ENCODE results near the gene TSR3.

TSR3 gene

GRCh38 chr16:1341495-1342420 is 9.9 kb downstream of the TSR3 start:
- peak overlapping the region; percentile 87 for H3K4me2 ChIP-seq
- H3K9me3 ChIP-seq, result no peaks in the 10 kb centered on the region
- peaks cover 20% of the 10 kb centered on the region for H3K27me3 ChIP-seq
- peak overlapping the region; percentile 60; the same call in 1 of the 2 replicates for H3K9ac ChIP-seq
- H3K36me3 ChIP-seq, result no peaks in the 10 kb centered on the region
- H3K27ac ChIP-seq, result peak overlapping the region; percentile 83
- H3K4me1 ChIP-seq, result peaks cover 59% of the 10 kb centered on the region
- H4K20me1 ChIP-seq, result peaks cover 24% of the 10 kb centered on the region
- TF ChIP-seq Cebpa-rat (IDR thresholded peaks at IDR 0.05), result no peak
- peak overlapping the region; percentile 50 for H3K4me3 ChIP-seq

DNA sequence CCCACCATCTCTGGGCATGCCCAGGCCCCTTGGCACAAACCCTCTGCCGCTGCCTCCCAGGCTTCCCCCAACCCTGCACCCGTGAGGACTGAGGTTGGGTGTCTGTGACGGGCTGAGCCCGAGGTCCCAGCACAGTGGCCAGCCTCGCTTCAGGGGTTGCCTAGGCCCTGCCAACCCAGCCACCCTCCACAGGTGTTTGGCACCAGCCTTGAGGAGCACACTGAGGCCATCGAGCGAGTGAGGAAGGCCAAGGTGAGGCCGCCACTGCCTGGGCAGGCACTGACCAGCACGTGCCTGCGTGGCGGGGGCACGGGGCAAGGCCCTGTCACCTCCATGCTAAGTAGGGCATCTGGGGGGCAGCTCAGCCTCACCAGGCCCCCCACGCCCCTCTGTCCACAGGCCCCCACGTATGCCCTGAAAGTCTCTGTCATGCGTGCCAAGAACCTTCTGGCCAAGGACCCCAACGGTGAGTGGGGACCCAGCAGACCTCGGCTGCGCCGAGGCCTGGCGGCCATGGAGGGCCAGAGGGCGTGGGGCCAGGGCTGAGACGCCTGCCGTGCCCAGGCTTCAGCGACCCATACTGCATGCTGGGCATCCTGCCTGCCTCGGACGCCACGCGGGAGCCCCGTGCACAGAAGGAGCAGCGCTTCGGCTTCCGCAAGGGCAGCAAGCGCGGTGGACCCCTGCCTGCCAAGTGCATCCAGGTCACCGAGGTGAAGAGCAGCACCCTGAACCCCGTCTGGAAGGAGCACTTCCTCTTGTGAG is 10.8 kb downstream of the TSR3 start:
- peak overlapping the region; percentile 83 for H3K27ac ChIP-seq
- peaks cover 33% of the 10 kb centered on the region for H4K20me1 ChIP-seq
- H3K9me3 ChIP-seq, result no peaks in the 10 kb centered on the region
- no peak for TF ChIP-seq Cebpa-rat (IDR thresholded peaks at IDR 0.05)
- no peaks in the 10 kb centered on the region for H3K36me3 ChIP-seq
- H3K27me3 ChIP-seq, result peaks cover 29% of the 10 kb centered on the region
- H3K9ac ChIP-seq, result no peak overlapping the region
- H3K4me3 ChIP-seq, result no peak overlapping the region
- peak overlapping the region; percentile 87 for H3K4me2 ChIP-seq
- H3K4me1 ChIP-seq, result peaks cover 67% of the 10 kb centered on the region

- H4K20me1 ChIP-seq, result peaks cover 48% of the 10 kb centered on the region
- TF ChIP-seq Cebpa-rat (IDR thresholded peaks at IDR 0.05), result no peak
- peak overlapping the region; percentile 43 for H3K4me2 ChIP-seq
- H3K4me1 ChIP-seq, result peaks cover 77% of the 10 kb centered on the region
- no peak overlapping the region for H3K9ac ChIP-seq
- peaks cover 47% of the 10 kb centered on the region for H3K27me3 ChIP-seq
- no peaks in the 10 kb centered on the region for H3K36me3 ChIP-seq
- H3K4me3 ChIP-seq, result no peak overlapping the region
- H3K27ac ChIP-seq, result no peak overlapping the region
- H3K9me3 ChIP-seq, result no peaks in the 10 kb centered on the region
Measured at GRCh38 chr16:1338855-1339675, 12.6 kb downstream of the TSR3 start.

DNA sequence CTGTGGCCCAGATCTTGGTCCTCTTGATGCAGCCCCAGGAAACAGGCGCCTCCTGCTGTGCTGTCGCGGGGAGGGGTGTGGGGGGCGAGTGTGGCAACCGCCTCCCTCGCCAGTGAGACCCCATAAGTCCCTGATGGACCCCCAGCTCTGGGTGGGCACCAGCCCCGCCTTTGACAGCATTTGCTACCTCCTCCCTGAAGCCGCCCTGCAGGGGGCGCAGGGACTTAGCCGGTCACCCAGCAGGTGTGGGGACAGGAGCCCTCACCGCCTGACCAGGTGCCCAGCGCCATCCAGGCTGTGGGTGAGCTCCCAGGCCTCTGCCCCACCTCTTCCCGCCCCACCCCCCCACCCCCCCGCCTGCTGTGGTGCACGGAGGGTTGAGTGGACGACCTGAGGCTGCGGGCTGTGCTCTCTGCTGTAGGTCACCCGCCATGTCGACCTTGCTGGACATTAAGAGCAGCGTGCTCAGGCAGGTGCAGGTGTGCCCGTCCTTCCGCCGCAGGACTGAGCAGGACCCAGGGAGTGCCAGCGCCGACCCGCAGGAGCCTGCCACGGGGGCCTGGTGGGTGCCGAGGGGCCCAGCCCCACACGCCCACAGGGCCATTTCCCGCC is 13.5 kb downstream of the TSR3 start:
- H4K20me1 ChIP-seq, result peaks cover 45% of the 10 kb centered on the region
- peaks cover 75% of the 10 kb centered on the region for H3K4me1 ChIP-seq
- no peaks in the 10 kb centered on the region for H3K9me3 ChIP-seq
- H3K4me2 ChIP-seq, result peak overlapping the region; percentile 43
- peaks cover 55% of the 10 kb centered on the region for H3K27me3 ChIP-seq
- no peaks in the 10 kb centered on the region for H3K36me3 ChIP-seq
- no peak for TF ChIP-seq Cebpa-rat (IDR thresholded peaks at IDR 0.05)
- no peak overlapping the region for H3K9ac ChIP-seq
- H3K27ac ChIP-seq, result no peak overlapping the region
- H3K4me3 ChIP-seq, result no peak overlapping the region

DNA sequence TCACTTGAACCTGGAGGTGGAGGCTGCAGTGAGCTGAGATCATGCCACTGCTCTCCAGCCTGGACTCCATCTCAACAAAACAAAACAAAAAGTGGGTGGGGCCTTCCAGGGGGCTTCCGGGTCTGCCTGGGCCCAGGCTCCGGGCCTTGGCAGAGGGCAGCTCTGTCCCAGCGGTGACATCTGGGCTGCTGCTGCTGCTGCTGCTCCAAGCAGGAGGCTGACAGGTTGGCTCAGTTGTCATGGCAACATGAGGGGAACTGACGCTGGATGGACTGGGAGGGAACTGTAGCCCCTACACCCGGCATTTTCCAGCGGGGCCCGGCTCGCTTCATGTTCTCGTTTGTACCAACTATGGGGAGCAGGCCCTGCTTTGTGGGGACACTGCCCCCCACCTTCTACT is 14.2 kb downstream of the TSR3 start:
- Histone ChIP-seq H3K4me1 (peaks cover 80% of the 10 kb centered on the region), H4K20me1 (peaks cover 52% of the 10 kb centered on the region)

GRCh38 chr16:1336619-1337018 is 15.1 kb downstream of the TSR3 start:
- Histone ChIP-seq H3K4me2 (peak overlapping the region; percentile 71), H3K36me3 (no peaks in the 10 kb centered on the region), H3K9ac (no peak overlapping the region), H4K20me1 (peaks cover 61% of the 10 kb centered on the region), H3K4me3 (no peak overlapping the region), H3K9me3 (no peaks in the 10 kb centered on the region), H3K4me1 (peaks cover 80% of the 10 kb centered on the region), H3K27me3 (peaks cover 71% of the 10 kb centered on the region), H3K27ac (no peak overlapping the region)
- TF ChIP-seq Cebpa-rat (IDR thresholded peaks at IDR 0.05), result no peak

More for the DNA sequence above, 14.2 kb downstream of the TSR3 start:
- peak overlapping the region; percentile 28 for H3K4me2 ChIP-seq
- H3K36me3 ChIP-seq, result no peaks in the 10 kb centered on the region
- peaks cover 63% of the 10 kb centered on the region for H3K27me3 ChIP-seq
- H3K27ac ChIP-seq, result no peak overlapping the region
- TF ChIP-seq Cebpa-rat (IDR thresholded peaks at IDR 0.05), result no peak
- H3K4me3 ChIP-seq, result no peak overlapping the region
- no peak overlapping the region for H3K9ac ChIP-seq
- H3K9me3 ChIP-seq, result no peaks in the 10 kb centered on the region

DNA sequence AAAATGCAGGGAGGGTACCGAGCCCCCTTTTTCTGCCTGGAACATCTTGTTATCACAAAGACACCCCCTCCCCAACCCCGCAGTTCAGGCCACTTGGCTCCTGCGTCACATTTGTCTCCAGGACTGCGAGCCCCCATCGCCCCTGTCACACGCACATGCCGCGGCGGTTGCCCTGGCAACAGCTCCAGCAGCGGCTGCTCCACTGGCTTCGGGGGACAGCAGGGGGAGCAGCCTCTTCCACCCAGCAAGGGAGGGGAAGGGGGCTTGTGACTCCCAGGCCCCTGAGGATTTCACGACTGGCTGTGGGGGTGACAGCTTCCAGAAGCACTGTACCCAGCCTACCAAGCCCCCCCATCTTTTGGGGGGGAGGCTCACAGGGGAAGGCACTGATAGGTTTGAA is 15.7 kb downstream of the TSR3 start:
- H4K20me1 ChIP-seq, result peaks cover 66% of the 10 kb centered on the region
- no peak overlapping the region for H3K27ac ChIP-seq
- H3K4me3 ChIP-seq, result no peak overlapping the region
- no peaks in the 10 kb centered on the region for H3K36me3 ChIP-seq
- no peak overlapping the region for H3K9ac ChIP-seq
- H3K27me3 ChIP-seq, result peaks cover 78% of the 10 kb centered on the region
- H3K4me1 ChIP-seq, result peaks cover 79% of the 10 kb centered on the region
- peak overlapping the region; percentile 71 for H3K4me2 ChIP-seq
- TF ChIP-seq Cebpa-rat (IDR thresholded peaks at IDR 0.05), result no peak
- no peaks in the 10 kb centered on the region for H3K9me3 ChIP-seq

DNA sequence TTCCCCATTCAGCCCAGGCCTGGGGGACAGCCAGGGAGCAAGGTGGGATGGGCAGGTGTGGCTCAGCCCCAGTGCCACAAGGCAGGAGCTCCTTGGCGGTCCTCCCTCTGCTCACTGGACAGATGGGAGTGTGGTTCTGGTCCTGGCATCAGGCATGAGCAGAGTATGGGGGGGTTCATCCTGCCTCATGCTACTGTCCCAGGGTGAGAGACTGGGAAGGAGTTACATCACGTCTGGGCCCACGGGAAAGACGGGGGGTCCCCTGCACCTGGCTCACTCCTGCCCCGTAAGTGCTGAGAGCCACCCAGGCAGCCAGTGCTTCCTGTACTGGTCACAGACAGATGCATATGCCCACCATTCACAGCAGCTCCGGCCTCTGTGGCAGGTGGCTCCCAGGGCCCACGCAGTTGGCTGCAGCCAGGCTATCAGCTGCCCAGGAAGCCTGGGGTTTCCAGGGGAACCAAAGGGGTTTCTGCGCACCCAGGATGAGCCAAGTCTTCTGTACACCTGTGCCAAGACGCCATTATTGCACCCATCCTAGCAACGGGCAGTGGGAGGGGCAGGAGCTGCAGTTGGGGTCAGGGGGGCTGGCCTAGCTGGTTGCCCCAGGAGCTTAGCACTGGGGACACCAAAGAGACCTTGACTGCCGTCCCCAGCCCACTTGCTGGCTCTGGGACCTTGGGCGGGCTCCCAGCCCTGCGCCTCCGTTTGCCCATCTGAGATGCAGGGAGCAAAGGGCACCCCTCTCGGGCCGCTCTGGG is 16.3 kb downstream of the TSR3 start:
- Histone ChIP-seq H3K27ac (no peak overlapping the region), H3K36me3 (no peaks in the 10 kb centered on the region), H3K4me1 (peaks cover 73% of the 10 kb centered on the region), H3K9ac (no peak overlapping the region), H3K27me3 (peaks cover 83% of the 10 kb centered on the region), H4K20me1 (peaks cover 66% of the 10 kb centered on the region), H3K4me3 (peak overlapping the region; percentile 1; the same call in 1 of the 2 replicates), H3K4me2 (peak overlapping the region; percentile 71), H3K9me3 (peaks cover 2% of the 10 kb centered on the region)
- no peak for TF ChIP-seq Cebpa-rat (IDR thresholded peaks at IDR 0.05)

Data from BLaER1 (cell line).